SW 1271 (cell line): Measurements from ENCODE around the gene RIC8B.

ENCODE experiments used
- DNase-seq, 2 experiments: peaks; one replicate each; lab custom pipeline; 2025; lab: John Stamatoyannopoulos, UW

RIC8B gene

GRCh38 chr12:106868982-106869700, 94.7 kb downstream of the RIC8B start:
- no peak for DNase-seq

GRCh38 chr12:106870116-106870515, 95.6 kb downstream of the RIC8B start:
- no peak for DNase-seq

DNA sequence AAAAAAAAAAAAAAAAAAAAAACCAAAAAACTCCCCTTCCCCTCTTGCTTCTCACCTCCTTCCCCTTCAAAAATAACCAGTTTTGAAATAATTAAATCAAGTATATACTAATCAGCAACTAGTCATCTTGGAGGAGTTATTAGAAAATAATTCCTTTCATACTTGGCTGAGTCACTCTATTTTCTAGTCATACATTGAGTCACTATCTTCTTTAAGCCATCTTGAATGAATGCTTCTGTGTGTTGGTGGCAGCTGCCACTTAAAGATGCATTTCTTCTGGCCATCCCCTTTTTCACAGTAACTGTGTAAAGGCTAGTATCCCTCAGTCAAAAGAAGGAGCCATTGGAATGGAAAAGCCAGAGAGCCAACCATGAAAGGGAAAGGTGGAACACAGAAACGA, 97.0 kb downstream of the RIC8B start:
- no peak for DNase-seq

DNA sequence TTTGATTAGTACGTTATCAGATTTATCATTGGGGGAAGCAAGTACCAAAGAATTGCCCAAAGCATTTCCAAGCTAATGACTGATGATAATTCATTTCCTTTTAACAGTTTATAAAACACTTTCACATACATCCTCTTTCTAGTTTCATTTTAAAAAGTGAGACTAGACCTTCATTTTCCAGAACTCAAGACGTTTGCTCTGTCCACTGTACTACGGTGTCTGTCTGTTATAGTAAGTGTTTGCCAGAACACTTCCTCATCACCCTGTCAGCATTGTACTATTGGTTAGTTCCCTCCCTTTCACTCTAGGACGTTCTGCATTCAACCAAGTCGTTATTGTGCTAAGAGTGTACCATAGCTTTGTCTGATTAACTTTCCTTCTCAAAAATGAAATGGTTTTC, 99.5 kb downstream of the RIC8B start:
- no peak for DNase-seq

GRCh38 chr12:106878804-106879203, 104.3 kb downstream of the RIC8B start:
- DNase-seq: no peak

DNA sequence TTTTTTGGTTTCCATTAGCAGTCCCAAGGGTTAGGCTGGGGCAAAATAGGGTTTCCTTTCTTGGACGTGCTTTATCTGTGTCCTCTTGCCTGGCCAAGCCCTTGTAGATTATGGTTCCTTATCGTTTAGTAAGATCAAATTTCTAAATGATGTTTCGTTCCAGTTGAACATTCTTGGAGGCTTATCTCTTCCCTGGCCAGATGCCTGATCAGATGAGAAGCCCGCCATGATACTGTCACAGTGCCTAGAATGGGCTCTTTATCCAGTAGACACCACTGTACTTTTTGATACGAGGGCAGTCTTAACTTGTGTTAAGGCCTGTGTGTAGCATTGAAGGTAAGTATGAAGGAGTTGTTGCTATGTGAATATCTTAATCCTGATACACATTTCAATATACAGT, 105.1 kb downstream of the RIC8B start:
- no peak for DNase-seq

DNA sequence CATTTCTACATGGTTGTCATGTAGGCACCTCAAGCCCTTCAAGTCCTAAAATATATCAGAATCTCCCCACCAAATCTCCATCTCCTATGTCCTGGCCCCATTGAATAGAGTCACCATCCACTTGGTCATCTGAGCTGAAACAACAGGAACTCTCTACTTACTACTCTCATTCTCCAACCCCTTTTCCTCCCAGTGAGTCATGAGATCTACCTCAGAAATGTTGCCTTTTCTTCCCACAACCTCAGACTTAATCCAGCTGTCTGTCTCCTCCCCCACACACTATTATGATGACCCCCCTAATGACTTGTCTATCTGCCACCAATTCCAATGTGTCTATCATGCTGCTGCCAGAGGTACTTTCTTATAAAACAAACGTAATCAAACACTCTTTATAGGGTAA, 108.9 kb downstream of the RIC8B start:
- DNase-seq: no peak

DNA sequence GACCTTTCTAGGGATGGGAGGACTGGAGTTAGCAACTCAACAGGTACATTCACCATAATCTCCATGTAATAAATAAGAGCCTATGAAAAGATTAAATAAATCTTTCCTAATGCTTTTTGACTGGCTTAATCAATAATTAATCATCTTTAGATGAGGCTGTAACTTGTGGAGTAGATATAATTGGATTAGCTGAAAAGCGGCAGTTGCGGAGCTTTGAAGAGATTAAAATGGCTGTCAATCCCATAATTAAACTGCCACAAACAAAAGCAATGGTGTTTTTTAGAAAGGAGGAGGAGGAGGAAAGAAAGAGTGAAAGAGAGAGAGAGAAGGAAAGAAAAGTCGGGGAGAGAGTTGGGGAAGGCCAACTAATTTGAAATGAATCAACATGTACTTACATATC, 110.5 kb downstream of the RIC8B start:
- no peak for DNase-seq

GRCh38 chr12:106885541-106886249, 111.2 kb downstream of the RIC8B start:
- no peak for DNase-seq

- no peak for DNase-seq
These were observed 112.5 kb downstream of the RIC8B start for GRCh38 chr12:106886932-106887331.

GRCh38 chr12:106888348-106888970, 114.0 kb downstream of the RIC8B start:
- DNase-seq: no peak

DNA sequence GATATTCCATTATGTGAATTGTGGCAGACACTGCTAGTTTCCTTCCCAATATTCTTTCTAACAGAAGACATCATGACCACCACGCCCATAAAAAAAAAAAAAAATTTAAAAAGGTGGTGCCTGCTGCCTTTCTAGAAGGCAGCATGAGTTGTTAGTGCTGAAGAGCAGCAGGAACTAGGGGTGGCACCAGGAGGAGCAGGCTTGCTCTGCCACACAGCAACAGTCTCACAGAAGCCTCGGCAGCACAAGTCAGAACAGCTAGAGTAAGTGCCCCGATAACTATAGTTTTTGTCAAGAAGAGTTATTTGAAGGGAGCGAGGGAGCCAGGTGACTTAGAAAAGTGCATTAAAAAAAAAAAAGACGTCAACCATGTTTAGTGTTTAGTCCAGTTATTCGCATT, 114.8 kb downstream of the RIC8B start:
- DNase-seq: no peak

DNA sequence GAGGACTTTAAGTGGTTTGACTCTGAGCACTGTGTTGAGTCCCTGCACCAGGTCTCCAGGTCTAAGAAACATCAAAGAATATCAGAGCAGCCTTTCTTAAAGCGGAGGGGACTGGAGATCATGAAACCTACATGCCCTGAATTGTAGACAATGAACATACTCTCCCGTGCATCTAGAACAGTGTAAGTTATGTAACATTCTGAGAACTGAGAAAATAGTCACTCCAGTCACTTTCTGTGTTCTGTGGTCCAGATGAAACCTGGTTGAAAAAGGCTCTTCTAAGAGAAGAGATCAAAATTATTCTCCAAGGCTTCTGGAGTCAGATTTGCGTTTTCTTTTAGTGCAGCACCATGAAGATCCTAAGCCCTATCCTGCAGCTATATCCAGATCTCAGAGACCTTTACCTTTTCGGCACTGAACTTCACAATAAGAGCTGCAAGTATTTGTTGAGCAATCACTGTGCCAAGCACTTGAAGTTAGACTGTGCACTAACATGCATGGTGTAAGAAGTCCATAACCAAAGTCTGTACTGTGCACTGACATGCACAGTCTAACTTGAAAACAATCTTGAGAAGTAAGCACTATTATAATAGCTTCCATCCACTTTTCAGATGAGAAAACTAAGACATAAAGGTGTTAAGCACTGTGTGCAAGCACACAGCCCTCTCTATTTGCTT, 115.6 kb downstream of the RIC8B start:
- DNase-seq: no peak

DNA sequence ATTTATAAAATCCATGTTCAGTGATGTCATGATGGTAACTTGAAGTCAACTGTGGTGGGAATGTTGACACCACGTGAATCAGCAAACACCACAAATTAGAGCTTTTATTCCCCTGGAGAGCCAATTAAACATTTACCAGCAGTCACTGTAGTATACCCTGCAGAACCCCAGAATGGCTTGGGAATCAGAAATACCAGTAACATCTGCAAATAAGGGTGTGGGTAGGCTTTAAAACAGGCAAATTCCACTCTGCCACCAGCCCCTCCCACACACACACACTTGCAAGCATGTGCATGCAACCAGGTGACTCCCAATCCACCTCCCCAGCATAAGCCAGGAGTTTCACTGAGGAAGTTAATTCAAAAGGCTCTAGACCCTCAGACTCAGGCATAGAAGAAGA, 117.6 kb downstream of the RIC8B start:
- no peak for DNase-seq

GRCh38 chr12:106893451-106893850, 119.0 kb downstream of the RIC8B start:
- DNase-seq: no peak

DNA sequence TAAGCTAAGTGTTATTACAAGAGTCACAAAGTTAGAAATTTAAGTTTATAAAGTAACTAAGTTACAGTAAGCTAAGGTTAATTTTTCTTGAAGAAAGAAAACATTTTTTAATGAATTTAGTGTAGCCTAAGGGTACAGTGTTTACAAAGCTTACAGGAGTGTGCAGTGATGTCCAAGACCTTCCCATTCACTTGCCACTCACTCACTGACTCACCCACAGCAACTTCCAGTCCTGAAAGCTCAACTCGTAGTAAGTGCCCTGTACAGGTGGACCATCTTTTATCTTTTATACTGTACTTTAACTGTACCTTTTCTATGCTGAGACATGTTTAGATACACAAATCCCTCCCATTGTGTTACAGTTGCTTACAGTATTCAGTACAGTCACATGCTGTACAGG, 120.3 kb downstream of the RIC8B start:
- no peak for DNase-seq

GRCh38 chr12:106896603-106897002, 122.1 kb downstream of the RIC8B start:
- DNase-seq: no peak

DNA sequence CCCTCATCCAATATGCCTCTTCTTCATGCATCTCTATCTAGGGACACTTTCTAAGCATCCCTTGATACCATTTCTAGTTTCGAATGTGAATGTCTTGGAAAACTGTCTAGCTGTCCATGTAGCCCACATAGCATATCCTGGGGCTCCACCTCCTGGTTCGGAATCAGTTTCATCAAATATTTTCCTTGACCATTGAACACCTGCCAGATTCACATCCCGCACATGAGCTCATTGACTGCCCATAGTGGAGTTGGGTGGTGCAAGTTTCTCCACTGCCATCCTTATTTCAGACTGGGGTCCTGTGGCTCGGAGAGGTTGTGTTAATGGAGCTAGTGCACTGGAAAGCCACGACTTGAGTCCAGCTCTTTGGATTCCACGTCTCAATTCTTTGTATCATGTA, 122.6 kb downstream of the RIC8B start:
- DNase-seq: no peak

GRCh38 chr12:106897981-106898901, 123.8 kb downstream of the RIC8B start:
- DNase-seq: no peak

DNA sequence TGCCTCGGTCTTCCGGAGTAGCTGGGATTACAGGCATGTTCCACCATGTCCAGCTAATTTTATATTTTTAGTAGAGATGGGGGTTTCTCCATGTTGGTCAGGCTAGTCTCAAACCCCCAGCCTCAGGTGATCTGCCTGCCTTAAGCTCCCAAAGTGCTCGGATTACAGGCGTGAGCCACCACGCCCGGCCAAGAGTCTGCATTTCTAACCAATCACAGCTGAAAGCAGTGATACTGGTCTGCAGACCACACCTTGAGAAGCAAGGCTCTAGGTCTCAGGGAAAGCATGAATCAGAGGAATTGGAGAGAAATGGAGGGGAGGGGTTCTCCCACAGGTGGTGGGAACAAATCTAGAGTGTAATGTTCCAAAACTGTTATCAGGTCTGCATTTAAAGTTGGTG, 126.1 kb downstream of the RIC8B start:
- no peak for DNase-seq

GRCh38 chr12:106901276-106901675, 126.8 kb downstream of the RIC8B start:
- no peak for DNase-seq

GRCh38 chr12:106902053-106902452, 127.6 kb downstream of the RIC8B start:
- no peak for DNase-seq
